HFF-Myc (cell line): Measurements from ENCODE around the gene ASPG.

Experiments used
- DNase-seq: peaks from one replicate; pipeline ENCODE4 v3.0.0-alpha.2; 2011; ENCODE audit warnings: low read depth; ENCODE audit errors: extremely low read depth
- H3K4me3 ChIP-seq: replicated peaks from 2 replicates; pipeline ENCODE4 v1.5.1; 2011; ENCODE audit warnings: low read depth, mild to moderate bottlenecking, control low read depth, low read length
- CTCF ChIP-seq: IDR thresholded peaks from 2 replicates; pipeline ENCODE4 v1.5.1; 2012; ENCODE audit warnings: mild to moderate bottlenecking, low read depth, low read length, control low read depth; ENCODE audit errors: missing control alignments

ASPG gene

GRCh38 chr14:104086661-104087461, 1.4 kb downstream of the ASPG start:
- no peak for DNase-seq
- H3K4me3 ChIP-seq, result no peak overlapping the region
- no peak for TF ChIP-seq CTCF

GRCh38 chr14:104087505-104087904, 2.0 kb downstream of the ASPG start:
- TF ChIP-seq CTCF, result no peak
- no peak for DNase-seq
- H3K4me3 ChIP-seq, result no peak overlapping the region

- no peak for DNase-seq
- H3K4me3 ChIP-seq, result no peak overlapping the region
- no peak for TF ChIP-seq CTCF
These were observed 2.7 kb downstream of the ASPG start for GRCh38 chr14:104087981-104088850.

GRCh38 chr14:104090071-104090748, 4.7 kb downstream of the ASPG start:
- DNase-seq, result no peak
- no peak overlapping the region for H3K4me3 ChIP-seq
- no peak for TF ChIP-seq CTCF

- no peak for DNase-seq
- no peak overlapping the region for H3K4me3 ChIP-seq
- TF ChIP-seq CTCF, result no peak
These were observed 5.8 kb downstream of the ASPG start for GRCh38 chr14:104091061-104091926.
